OCI-LY7 (cell line): ENCODE data around the gene TACC3. TPM values are rescaled to one million over a fixed set of nuclear protein-coding genes. Genes with fewer than 3 reads are reported as not detected.

Experiments used
- BruUV-seq: library from RNA; stranded (reverse); fragments of 400-500 nt; replicated peaks from 2 replicates; lab custom pipeline; 2021; lab: Mats Ljungman, UMichigan
- CTCF ChIA-PET: fragments of 300-600 bp; sonication (Branson Sonifier 250); formaldehyde crosslinking; loops from one replicate; lab custom pipeline; 2022; ENCODE audit warnings: antibody characterized with exemption; ENCODE audit not compliant: unreplicated experiment; lab: Charles Lee
- POLR2A ChIA-PET: fragments of 300-600 bp; sonication (Branson Sonifier 250); formaldehyde crosslinking; loops from one replicate; lab custom pipeline; 2022; ENCODE audit warnings: antibody characterized with exemption; lab: Charles Lee
- DNase-seq: peaks from one replicate; pipeline ENCODE4 v3.0.0-alpha.2; 2015; ENCODE audit warnings: low spot score
- H2AFZ ChIP-seq: fragments of 200-600 bp; sonication (generic), shearing (Covaris generic); 2 replicates; pipeline ENCODE4 v1.6.1; 2014; ENCODE audit warnings: mild to moderate bottlenecking, antibody characterized with exemption, low read length, moderate library complexity
- H3K27ac ChIP-seq: fragments of 200-600 bp; sonication (generic); 2 replicates; pipeline ENCODE4 v1.5.1; 2014; ENCODE audit warnings: mixed run types, low read depth, mild to moderate bottlenecking, moderate library complexity, low read length, inconsistent platforms; ENCODE audit not compliant: poor library complexity, severe bottlenecking
- H3K36me3 ChIP-seq: fragments of 200-600 bp; sonication (generic); 2 replicates; pipeline ENCODE4 v1.6.1; 2014; ENCODE audit warnings: mild to moderate bottlenecking, antibody characterized with exemption, low read length, moderate library complexity, mixed read lengths; ENCODE audit not compliant: insufficient read depth
- H3K4me1 ChIP-seq: fragments of 200-600 bp; sonication (generic); 2 replicates; pipeline ENCODE4 v1.5.1; 2014; ENCODE audit warnings: mild to moderate bottlenecking, low read length; ENCODE audit not compliant: insufficient read depth, poor library complexity, severe bottlenecking
- H3K4me2 ChIP-seq: fragments of 200-600 bp; sonication (generic); 2 replicates; pipeline ENCODE4 v1.6.1; 2014; ENCODE audit warnings: mild to moderate bottlenecking, low read length
- H3K4me3 ChIP-seq: fragments of 200-600 bp; sonication (generic); 2 replicates; pipeline ENCODE4 v1.5.1; 2014; ENCODE audit warnings: mild to moderate bottlenecking, low read depth, low read length; ENCODE audit not compliant: poor library complexity, severe bottlenecking
- H3K79me2 ChIP-seq: fragments of 200-600 bp; sonication (generic); 2 replicates; pipeline ENCODE4 v1.6.1; 2016; ENCODE audit warnings: low read depth, mild to moderate bottlenecking, low read length, moderate library complexity, mixed read lengths; ENCODE audit not compliant: insufficient read depth
- H3K9me2 ChIP-seq: fragments of 200-600 bp; sonication (generic); 2 replicates; pipeline ENCODE4 v1.6.1; 2016; ENCODE audit warnings: mild to moderate bottlenecking, low read length, mixed read lengths; ENCODE audit not compliant: insufficient read depth
- H3K9me3 ChIP-seq: fragments of 200-600 bp; sonication (generic); 2 replicates; pipeline ENCODE4 v1.6.1; 2014; ENCODE audit warnings: mild to moderate bottlenecking, mixed run types, low read length, mixed read lengths
- H4K20me1 ChIP-seq: fragments of 200-600 bp; sonication (generic); 2 replicates; pipeline ENCODE4 v1.6.1; 2014; ENCODE audit warnings: mild to moderate bottlenecking, antibody characterized with exemption, low read length, moderate library complexity, mixed read lengths; ENCODE audit not compliant: insufficient read depth
- CTCF ChIP-seq: fragments of 200-600 bp; sonication (generic); conservative IDR thresholded peaks from 2 replicates; pipeline ENCODE4 v1.5.1; 2014; ENCODE audit warnings: mild to moderate bottlenecking, antibody characterized with exemption, low read length, moderate library complexity, mixed read lengths
- EZH2phosphoT487 ChIP-seq: fragments of 200-600 bp; sonication (generic); IDR thresholded peaks from 2 replicates; pipeline ENCODE4 v1.6.1; 2018; ENCODE audit warnings: low read depth, borderline replicate concordance, mild to moderate bottlenecking, mixed run types, antibody characterized with exemption, low read length, moderate library complexity, mixed read lengths
- intact Hi-C: fragments of 100-400 bp; cut with micrococcal nuclease; formaldehyde crosslinking; loops from one replicate; pipeline ENCODE4 v1.10.0; 2022; ENCODE audit not compliant: unreplicated experiment
- total RNA-seq, 2 experiments: library from RNA; depleted of rRNA in 1 of 2; stranded (reverse); fragments of >200 nt in 1 of 2; shearing (Covaris generic) in 1 of 2; gene quantifications; 2 replicates each; pipeline ENCODE4 v1.2.3, GENCODE V29; 2014 to 2022

Gene TACC3
- total RNA-seq, 2 experiments from 2014 or later: 100 to 257 TPM

GRCh38 chr4:1725521-1725920 lies 4.2 kb downstream of the TACC3 start:
- POLR2A ChIA-PET: interaction anchor here (0.7 kb wide), 1 partner anchor 16 kb away, joined by 3 read pairs; no protein-coding TSS in a partner anchor
- Histone ChIP-seq H3K4me1 (peaks cover 39% of the 10 kb centered on the region), H3K27ac (no peak overlapping the region), H4K20me1 (peaks cover 26% of the 10 kb centered on the region), H3K79me2 (peaks cover 87% of the 10 kb centered on the region), H3K4me3 (no peak overlapping the region), H2AFZ (no peak overlapping the region), H3K9me2 (no peaks in the 10 kb centered on the region), H3K36me3 (peaks cover 85% of the 10 kb centered on the region), H3K4me2 (no peak overlapping the region), H3K9me3 (no peaks in the 10 kb centered on the region)
- intact Hi-C loops: no loop called here
- no peak for TF ChIP-seq CTCF
- no peak for TF ChIP-seq EZH2phosphoT487
- no TSS peak for BruUV-seq
- CTCF ChIA-PET: no interaction called here
- no peak for DNase-seq

GRCh38 chr4:1726146-1726934 lies 5.0 kb downstream of the TACC3 start:
- peaks cover 39% of the 10 kb centered on the region for H3K4me1 ChIP-seq
- TF ChIP-seq EZH2phosphoT487 (no peak), CTCF (peak; percentile 98)
- no peak overlapping the region for H3K4me3 ChIP-seq
- H3K36me3 ChIP-seq: peaks cover 93% of the 10 kb centered on the region
- H3K9me3 ChIP-seq: no peaks in the 10 kb centered on the region
- no peak overlapping the region for H3K27ac ChIP-seq
- BruUV-seq: no TSS peak
- ChIA-PET CTCF (interaction anchor here (0.6 to 1.0 kb wide), 2 partner anchors 24 to 35 kb away, joined by 3 read pairs; no protein-coding TSS in a partner anchor), POLR2A (interaction anchor here (0.6 kb wide), 1 partner anchor 938 kb away, joined by 4 read pairs; no protein-coding TSS in a partner anchor)
- peak; percentile 83 for DNase-seq
- H2AFZ ChIP-seq: no peak overlapping the region
- H3K79me2 ChIP-seq: peaks cover 91% of the 10 kb centered on the region
- intact Hi-C loops: loop anchor here (1.0 to 2.0 kb wide), 2 partner anchors 18 to 33 kb away; no protein-coding TSS in a partner anchor
- H3K9me2 ChIP-seq: no peaks in the 10 kb centered on the region
- peaks cover 26% of the 10 kb centered on the region for H4K20me1 ChIP-seq
- H3K4me2 ChIP-seq: peak overlapping the region; percentile 2; the same call in 1 of the 2 replicates
